Prostate gland (tissue), 2 donors: Measurements from ENCODE around the gene SEC24D.

ENCODE experiments used
- CTCF ChIP-seq, 4 experiments: fragments of 200-600 bp in 2 of 4; fragments of 450-650 bp in 2 of 4; sonication (generic) in 2 of 4; IDR thresholded peaks; 1 replicate in 3 of 4; 2 replicates in 1 of 4; pipeline ENCODE4 v1.5.1; 2016 to 2019; ENCODE audit warnings: antibody characterized with exemption in 4 of 4, mild to moderate bottlenecking in 2 of 4, moderate library complexity in 2 of 4
- POLR2A ChIP-seq: fragments of 450-650 bp; IDR thresholded peaks from one replicate; pipeline ENCODE4 v1.6.1; 2016; ENCODE audit warnings: antibody characterized with exemption, mild to moderate bottlenecking
- POLR2AphosphoS5 ChIP-seq: sonication (generic); formaldehyde crosslinking; IDR thresholded peaks from one replicate; pipeline ENCODE4 v1.6.1; 2017; ENCODE audit warnings: antibody characterized with exemption

- no peak for TF ChIP-seq POLR2A
- no peak for TF ChIP-seq CTCF (IDR thresholded peaks at IDR 0.05)
- no peak for TF ChIP-seq POLR2AphosphoS5
These were observed 65.2 kb downstream of the SEC24D start for GRCh38 chr4:118770741-118771187.
